ENCODE measurements around the gene CDH12.
"Not testable (repeated sequence)": the region's sequence is repeated elsewhere in the genome, so short reads cannot be mapped to it uniquely, and the experiment has no call there.

The CDH12 gene

DNA sequence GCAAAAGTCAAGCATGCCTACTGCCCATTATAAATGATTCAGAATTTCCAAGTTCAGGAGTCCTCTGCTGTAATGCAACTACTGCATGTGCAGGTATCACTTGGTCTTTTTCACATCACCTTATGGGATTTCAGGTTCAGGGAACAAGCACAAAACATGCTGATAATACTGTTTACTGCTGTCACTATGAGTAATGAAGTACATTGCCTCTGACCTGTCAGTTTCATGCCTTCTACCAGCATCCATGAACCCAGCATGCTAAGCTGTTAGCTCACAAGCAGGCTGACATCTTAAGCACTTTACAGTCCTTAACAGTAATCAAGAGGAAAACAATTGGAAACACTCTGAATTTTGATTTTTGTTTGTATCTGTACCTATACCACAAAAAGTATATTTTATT is 743.8 kb downstream of the CDH12 start:
- DNase-seq = no peak

DNA sequence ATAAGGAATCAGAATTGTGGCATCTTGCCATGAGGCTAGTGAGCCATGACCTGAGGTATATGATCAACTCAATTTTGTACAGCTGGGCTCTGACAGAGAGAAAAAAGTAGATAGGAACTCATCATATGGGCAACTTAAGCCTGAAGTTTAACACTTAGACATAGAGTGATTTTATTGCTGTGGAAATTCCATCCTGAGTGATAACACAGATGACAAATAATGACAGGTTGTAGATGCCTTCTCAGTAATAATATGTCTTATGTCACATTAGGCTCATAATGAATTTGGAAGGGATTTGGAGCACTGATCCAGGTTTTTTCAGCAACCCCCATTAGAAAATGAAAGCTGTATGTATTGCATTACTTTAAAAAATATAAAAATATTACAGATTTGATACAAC is 744.6 kb downstream of the CDH12 start:
- no peak for DNase-seq

DNA sequence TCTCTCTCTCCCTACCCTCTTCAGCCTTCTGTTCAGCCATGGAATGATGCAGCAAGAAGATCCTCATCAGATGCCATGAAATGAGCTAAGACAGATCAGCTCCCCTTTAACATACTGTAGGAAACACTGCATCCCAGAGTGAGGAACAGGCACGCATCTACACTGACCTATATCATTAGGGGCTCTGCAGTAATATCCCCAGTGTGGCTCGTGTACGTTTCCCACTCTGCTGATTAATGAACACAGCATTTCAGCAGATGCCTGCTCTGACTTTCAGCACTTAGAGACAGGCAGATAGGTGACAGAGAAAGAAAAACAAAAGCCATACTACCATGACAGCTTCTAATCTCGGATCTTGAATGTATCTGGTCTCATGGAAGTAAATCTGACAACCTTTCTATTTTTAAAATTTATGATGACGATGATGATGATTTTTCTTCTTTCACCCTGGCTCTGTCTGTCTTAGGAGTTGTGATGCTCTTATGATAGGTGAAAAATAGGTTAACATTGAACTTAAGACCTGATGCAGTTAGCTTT is 750.3 kb downstream of the CDH12 start:
- no peak for DNase-seq

DNA sequence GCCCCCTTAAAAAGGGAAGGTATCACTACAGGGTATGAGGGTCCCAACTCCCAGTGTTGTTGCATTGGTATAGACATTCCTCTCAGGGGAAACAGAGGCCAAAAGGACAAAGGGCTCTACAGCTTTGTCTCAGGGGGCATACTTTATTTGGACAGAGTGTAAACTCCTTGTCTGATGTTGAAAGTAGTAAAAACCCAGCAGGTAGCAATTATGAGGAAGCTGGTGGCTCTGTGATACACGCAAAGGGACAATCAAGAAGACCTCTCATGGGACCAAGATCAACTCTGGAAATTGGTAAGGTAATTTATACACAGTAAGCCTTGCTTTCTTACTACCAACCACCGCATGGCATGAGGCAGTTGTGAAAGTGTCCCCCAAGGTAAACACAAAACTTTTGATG is 764.6 kb downstream of the CDH12 start:
- no peak for DNase-seq

DNA sequence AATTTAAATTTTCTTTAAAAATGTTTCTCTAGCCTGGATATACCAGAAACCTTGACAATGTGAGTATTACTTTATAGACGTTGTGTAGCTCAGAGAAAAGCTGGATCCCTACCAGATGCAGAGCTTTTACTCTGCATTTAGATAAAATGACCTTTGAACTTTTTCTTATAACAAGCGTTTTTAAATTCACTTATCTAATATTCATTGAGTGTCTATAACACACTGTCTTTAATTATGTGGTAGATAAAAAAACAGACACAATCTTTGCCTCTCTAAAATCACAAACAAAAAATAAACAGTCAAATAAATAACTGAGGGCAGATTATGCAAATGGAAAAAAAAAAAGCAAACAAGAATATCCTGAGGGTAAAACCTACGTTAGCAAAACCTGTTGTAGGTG is 773.6 kb downstream of the CDH12 start:
- no peak for DNase-seq

DNA sequence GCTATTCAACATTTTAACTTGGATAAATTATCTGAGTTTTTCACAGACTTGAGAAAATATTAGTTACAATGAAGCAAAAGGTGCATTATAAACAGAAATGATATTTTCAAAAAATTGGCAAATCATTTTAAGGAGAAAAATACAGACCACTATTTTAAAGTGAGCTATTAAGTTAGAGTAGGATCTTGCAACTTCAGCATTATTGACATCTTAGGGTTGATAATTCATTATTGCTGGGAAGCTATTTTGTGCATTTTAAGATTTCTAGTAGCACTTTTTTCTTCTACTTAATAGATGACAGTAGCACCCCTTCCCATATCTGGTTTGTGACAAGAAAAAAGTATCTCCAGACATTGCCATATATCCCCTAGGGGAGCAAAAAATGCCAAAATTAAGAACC is 774.1 kb downstream of the CDH12 start:
- no peak for DNase-seq

DNA sequence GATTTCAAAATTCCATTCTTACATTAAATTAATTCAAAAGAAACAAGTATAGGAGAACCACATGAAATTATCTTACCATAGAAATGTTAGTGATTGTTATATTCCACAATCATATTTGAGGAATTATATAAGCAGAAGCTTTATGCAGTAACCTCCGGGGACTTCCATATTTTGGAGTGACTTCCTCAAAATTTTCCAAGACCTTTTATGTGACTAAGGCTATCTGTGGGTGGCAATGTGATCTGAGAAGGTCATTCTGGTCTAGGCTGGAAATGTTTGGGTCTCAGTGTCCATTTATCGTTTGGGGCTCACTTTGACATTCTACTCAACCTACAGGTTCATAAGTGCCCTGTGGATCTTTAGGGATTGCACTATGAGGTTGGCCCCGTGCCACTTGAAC is 776.6 kb downstream of the CDH12 start:
- DNase-seq = no peak

DNA sequence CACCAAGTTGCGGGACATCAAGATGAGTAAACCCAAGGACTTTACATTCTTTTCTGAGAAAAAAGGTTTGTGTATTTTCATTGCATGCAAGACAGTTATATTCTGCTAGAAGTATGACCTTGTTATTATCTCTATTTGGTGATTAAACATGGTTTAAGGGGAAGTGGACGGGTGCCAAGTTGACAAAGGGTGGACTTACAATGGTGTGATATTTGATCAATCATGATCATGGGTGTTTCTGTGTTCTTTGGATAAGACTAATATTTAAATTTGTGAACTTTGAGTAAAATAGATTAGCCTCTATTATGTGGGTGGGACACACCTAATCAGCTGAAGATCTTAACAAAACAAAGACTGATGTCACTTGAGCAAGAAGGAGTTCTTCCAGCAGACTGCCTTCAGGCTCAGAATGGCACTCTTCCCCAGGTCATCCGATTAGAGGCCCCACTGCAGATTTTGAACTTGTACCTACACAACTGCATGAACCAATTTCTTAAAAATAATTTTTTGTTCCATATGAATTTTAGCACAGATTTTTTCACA is 782.9 kb downstream of the CDH12 start:
- no peak for DNase-seq

DNA sequence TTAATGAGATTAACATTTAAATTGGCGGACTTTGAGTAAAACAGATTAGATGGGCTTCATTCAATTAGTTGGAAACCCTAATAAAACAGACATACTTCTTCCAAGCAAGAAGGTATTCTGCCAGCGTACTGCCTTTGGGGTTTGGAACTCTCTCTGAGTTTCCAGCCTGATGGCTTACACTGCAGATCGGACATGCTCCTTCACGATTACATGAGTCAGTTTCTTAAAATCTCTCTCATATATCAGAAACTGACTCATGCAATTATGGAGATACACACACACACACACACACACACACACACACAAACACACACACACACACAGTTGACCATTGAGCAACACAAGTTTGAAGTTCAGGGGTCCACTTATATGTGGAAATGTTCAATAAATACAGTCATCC is 789.4 kb downstream of the CDH12 start:
- DNase-seq = no peak

DNA sequence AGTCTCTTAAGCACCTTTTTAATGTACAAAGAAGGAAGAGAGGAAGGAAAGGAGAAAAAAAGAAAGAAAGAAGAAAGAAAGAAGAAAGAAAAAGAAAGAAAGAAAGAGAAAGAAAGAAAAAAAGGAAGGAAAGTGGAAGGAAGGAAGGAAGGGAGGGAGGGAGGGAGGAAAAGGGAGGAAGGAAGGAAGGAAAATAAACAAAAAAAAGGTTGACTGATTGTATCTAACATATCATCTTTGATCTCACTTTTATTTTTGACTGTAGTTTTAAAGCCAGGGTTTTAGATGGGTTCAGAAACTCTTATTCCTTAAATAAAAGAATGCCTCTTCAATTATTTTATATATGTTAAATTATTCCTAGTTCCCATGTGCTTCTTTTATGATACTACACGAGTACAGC is 794.5 kb downstream of the CDH12 start:
- DNase-seq = no peak

DNA sequence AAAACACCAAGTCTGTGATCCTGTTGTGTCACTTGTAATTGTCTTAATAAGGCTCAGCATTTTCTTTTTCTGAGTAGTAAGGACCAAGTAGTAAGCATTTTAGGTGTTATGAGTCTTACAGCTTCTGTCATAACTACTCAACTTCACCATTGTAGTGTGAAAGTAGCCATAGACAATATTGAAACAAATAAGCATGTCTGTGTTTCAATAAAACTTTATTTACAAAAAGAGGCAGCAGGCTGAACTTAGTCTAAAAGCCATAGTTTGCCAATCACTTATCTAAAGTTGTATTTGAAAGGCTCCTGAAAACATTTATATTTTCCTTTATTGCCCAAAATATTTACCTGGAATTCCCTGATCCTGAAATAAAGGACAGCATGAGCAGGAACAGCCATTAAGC is 796.1 kb downstream of the CDH12 start:
- no peak for DNase-seq

DNA sequence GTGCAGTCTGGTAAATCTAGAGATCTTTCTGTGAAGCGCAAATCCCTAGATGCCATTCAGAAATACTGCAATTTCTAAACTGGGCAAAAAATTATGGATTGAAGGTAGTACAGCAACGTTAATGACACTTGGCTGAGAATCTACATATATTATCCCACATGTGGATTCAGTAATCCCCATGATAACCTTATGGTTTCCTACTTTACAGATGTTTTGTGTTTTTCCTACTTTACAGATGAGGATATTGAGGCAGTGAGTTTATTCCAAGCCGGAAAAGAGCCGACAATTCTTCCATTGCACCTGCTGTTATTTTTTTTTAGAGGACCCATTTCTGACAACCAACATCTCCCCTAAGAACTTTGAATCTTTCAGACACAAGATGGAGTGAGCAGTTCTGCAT is 796.5 kb downstream of the CDH12 start:
- no peak for DNase-seq

DNA sequence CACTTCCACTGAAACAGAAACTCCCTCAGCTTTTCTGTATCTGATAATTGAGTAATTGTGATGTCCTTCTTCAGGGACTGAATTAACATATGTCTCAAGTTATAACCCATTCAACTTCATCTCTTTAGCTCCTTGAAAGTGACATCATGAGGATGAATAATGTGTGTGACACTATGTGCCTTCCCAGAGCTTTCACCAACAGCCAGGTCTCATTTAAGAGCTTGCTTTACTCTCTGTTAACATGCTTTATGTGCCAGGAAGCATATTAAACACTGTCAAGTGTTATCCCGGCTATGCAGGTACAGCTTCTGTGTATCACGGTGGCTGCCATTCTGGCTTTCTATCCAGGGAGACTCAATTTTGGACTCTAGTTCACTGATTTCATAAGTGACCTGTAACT is 799.9 kb downstream of the CDH12 start:
- no peak for DNase-seq

DNA sequence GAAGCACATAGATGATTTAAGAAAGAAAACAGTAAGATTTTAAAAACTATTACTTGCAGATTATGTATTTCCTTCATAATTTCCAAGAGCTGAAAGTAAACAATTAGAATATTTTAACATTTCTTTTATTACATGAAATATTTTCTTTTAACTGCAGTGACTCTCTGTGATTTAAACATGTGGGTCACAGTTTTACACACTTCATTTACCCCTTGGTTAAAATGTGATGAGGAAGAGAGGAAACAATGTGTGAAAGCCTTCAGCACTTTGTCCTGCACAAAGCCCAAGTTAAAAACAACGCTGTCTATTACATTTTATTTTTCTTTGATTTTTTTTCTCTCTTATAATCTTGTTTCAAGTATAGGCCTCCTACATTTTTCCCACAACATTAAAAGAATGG is 801.3 kb downstream of the CDH12 start:
- DNase-seq = no peak

DNA sequence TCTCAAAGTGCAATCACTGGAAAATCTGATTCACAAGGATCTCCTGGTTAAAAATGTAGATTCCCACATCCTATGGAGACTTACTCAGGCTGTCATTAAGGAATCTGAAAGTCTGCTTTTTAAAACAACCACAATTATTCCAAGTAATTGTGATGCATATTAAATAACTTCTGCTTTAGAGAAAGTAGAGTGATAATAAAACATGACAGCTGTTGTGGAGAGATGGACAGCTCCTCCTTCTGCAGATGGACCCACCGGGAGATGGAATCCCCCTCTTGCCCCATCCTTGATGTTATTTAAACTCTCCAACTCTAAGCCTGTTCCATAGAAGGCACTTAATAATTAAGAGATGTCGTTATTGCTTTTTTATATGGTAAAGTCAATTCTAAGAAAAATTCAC is 802.2 kb downstream of the CDH12 start:
- DNase-seq = no peak

DNA sequence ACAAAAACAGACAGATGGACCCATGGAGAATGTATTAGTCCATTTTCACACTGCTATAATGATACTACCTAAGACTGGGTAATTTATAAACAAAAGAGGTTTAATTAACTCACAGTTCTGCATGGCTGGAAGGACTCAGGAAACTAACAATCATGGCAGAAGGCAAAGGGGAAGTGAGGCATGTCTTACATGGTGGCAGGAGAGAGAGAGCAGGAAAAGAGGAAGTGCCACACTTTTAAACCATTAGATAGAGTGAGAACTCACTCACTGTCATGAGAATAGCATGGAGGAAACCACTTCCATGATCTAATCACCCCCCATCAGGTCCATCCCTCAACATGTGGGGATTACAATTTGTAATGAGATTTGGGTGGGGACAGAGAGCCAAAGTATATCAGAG is 808.9 kb downstream of the CDH12 start:
- DNase-seq = no peak

DNA sequence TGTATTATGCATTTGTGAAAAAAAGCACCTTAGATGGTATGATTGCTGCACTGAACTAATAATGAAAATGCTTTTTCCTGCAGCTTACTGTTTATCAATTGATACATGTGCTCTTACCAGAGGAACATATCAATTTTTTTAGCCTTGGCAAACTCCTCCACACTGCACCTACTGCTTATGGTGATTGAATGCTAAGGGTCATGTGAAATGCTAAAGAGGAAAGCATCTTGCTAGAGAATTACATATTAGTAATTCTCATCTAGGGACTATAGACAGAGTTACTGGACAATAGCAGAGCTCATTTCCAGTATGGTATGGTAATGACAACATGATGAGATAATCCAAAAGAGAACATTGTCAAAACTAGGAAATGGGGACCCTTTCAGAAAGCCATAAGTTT is 817.1 kb downstream of the CDH12 start:
- DNase-seq = no peak

DNA sequence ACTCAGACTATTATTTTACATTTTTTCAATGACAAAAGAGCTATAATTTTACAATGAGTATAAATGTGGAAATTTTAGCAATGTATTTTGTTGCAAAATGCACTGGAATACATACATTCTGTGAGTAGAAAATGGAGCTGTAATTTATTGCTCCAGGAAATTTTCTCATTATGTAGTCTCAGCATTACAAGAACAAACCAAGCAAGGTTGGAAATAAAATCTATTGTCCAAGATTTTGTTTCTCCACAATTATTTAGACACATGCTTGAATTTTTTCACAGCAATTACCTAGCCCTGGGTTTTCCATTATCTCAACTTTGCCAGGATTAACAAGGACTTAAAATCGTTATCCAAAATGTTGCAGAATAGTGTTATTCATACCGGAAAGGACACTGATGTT is 820.1 kb downstream of the CDH12 start:
- DNase-seq = no peak

DNA sequence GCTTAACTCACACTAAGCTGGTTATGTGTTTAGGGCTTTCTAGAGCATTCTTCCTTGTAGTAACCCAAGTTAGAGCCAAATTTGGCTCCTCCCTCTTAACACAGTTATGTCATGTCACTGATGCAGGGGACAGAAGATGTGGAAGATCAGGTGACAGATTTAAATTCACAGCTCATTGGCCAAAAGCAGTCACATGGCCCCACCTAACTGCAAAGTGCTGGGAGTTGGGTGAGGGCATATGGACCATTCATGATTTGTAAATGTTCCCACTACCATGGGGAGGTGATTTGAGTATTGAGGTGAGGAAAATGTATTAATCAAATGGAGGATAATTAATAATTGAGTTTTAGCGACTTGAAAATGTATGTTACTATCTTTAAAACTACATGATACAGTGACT is 829.4 kb downstream of the CDH12 start:
- DNase-seq = no peak

DNA sequence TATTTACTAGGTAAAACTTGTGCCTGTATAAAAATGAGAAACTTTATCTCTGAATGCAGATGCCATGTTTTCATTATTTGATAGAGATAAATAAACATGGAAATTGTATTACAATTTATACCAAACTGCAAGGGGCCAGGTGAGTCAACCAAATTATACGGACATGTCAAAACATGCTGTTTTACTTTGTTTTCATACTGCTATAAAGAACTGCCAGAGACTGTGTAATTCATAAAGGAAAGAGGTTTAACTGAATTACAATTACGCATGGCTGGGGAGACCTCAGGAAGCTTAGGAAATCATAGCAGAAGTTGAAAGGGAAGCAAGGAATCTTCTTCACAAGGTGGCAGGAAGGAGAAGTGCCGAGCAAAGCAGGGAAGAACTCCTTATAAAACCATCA is 840.3 kb downstream of the CDH12 start:
- DNase-seq = not testable (repeated sequence)

DNA sequence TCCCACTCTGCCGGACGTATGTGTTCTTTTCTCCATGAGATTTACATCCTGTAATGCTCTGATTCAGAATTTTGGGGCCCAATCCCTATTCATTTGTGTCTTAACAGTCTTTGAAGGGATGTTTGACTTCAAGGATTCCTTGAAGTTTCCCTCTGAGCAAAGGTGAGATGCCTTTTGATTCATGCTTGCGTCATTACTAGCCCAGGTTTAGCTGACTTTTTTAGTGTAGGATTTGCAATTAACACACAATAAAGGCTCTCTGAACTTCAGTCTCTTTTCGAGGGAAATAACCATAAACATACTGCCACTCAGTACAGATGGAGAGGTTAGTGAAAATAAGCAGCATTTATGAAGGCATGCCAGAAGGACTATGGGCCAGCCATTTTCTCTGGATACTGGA is 842.3 kb downstream of the CDH12 start:
- DNase-seq = not testable (repeated sequence)

DNA sequence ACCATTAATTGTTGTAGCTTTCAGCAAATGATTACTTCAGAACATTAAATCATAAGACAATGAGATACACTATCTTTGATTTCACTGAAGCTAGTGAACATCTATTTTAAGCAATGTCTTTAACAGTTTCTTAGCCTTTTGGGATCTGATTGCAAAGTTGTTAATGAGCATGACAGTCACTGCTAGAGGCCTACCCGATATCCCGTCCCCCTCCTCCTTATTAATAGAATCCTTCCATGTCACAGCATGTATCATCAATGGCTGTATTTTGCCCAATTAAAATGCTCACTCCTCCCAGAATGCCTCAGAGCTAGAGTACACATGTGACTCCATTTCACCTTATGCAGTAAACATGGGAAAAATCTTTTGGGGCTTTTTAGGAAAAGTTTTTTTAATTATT is 852.0 kb downstream of the CDH12 start:
- not testable (repeated sequence) for DNase-seq

DNA sequence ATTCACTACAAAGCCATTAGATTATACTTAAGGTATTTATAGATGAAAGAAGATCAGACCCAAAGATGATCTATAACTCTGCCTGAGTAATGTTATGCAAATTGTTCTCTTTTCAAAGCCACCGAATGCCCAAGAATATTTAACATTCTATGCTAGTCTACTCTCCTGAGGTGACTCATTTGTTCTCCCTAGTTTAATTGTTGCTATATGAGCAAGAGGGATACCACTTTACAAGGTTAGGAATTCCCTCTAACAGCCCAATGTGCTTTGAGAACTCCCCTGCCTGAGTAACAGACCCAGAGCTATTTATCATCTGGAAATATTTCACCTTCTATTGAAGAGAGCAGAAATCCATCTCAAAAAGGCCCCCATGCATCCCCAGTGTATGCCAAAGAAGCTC is 867.3 kb downstream of the CDH12 start:
- not testable (repeated sequence) for DNase-seq

DNA sequence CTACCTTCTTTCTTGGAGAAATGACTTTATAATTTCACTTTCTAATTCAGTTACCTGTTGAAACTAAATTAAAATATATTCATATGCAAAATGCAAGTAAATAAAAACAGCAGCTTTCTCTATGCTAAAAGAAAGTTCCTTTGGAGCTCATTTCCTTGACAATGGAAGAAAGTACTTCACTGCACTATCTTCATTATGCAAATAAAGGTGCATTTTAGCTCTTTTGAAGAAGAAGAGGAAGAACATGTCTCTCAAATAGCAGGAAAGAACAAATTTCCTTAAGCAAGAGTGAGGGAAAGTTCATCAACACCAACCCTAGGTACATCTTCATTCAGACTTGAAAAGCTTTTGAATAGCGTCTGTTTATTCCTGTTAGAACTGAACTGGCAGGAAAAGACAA is 901.6 kb downstream of the CDH12 start:
- not testable (repeated sequence) for DNase-seq

DNA sequence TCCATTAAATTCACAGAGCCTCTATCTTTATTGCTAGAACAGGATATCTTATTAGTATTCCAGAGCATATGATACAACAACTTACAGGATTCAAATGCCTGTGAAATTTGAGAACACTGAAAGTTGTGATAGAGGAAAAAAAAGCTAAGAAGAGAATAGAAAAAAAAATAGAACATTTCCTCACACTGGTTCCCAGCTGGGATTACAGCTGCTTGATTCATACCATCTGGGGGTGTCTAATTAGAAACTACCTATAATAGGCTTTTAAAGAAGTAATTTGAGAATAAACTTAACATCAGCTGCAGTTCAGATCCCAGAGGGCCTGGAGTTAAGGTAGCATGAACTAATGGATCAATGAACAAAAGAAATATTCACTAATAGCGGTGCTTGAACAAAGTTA is 922.0 kb downstream of the CDH12 start:
- no peak for DNase-seq
